T-helper 17 cell (primary cell): Measurements from ENCODE around the gene HS3ST4. TPM values are rescaled to one million over a fixed set of nuclear protein-coding genes. Genes with fewer than 3 reads are reported as not detected.
"Not testable (repeated sequence)": the region's sequence is repeated elsewhere in the genome, so short reads cannot be mapped to it uniquely, and the experiment has no call there.

Experiments
- ATAC-seq: fragments of 150-1000 bp; cut with Tn5 transposase; 2 replicates; pipeline ENCODE4 v1.10.0; 2021; ENCODE audit warnings: mild to moderate bottlenecking, moderate library complexity
- DNase-seq, 3 donors: peaks; one replicate each; pipeline versions ENCODE4 v3.0.0 to v3.0.0-alpha.2; 2020 to 2021
- H3K9me3 ChIP-seq: one replicate; pipeline ENCODE4 v1.7.0; 2013; ENCODE audit warnings: low read length, mild to moderate bottlenecking; ENCODE audit not compliant: control insufficient read depth, poor library complexity, severe bottlenecking
- H3K27ac Mint-ChIP-seq: one replicate; pipeline ENCODE4 v1.8.0; 2022; ENCODE audit warnings: mild to moderate bottlenecking, moderate library complexity, mixed read lengths
- H3K27me3 Mint-ChIP-seq: one replicate; pipeline ENCODE4 v1.8.0; 2022; ENCODE audit warnings: mixed read lengths
- H3K36me3 Mint-ChIP-seq: one replicate; pipeline ENCODE4 v1.8.0; 2022; ENCODE audit warnings: low read depth, mixed read lengths
- H3K4me1 Mint-ChIP-seq: one replicate; pipeline ENCODE4 v1.8.0; 2022; ENCODE audit warnings: mild to moderate bottlenecking, mixed read lengths
- H3K4me3 Mint-ChIP-seq: one replicate; pipeline ENCODE4 v1.8.0; 2022; ENCODE audit warnings: mild to moderate bottlenecking, moderate library complexity, mixed read lengths
- total RNA-seq, 4 donors: library from RNA in 2 of 4; stranded (reverse) in 2 of 4; gene quantifications; one replicate each; pipeline ENCODE4 v1.2.3 and lab custom pipeline; 2022 to 2026

The HS3ST4 gene
- total RNA-seq, 2 donors from 2014 or later, result not detected

DNA sequence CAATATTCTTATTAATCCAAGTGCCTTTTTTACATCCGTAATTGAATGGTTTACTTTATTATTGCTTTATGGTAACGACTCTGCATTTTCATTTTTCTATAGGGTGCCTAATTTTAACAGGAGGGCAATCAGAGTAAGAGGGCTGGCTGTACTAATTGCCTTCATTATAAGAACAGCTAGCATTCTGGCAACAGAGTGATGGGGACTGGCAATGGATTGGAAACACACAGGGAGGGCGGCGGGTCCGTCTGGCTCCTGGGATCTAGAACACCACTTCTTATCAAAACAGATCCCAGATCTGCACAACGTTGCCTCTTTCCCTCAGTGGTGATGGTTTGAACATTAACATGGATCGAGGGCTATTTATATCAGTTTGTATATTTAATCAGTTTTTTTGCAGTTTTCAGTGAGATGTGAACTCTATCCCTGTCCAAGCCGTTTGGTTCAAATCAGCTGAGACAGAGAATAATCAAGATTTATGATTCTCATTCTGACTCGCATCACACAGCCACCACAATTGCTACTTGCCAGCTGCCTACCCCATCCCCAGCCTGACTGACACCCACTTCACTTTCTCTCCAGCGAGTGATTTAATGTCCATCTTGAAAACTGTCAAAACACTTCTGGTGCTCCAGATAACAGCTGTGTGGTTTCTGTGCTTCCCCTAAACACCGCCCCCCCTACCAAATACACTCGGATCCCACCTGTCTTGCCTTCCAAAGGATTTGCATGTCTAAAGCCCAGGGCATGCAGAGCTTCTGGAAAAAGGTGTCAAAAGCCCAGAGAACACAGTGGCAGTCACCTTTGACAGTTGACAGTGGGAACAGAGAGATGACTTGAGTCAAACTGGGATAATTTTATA lies 327.9 kb downstream of the HS3ST4 start:
- Mint-ChIP-seq H3K27ac (no peak overlapping the region), H3K27me3 (peaks cover 6% of the 10 kb centered on the region), H3K4me3 (no peak overlapping the region), H3K36me3 (no peaks in the 10 kb centered on the region), H3K4me1 (no peaks in the 10 kb centered on the region)
- H3K9me3 ChIP-seq, result no peaks in the 10 kb centered on the region
- no peak for DNase-seq
- no peak for ATAC-seq

DNA sequence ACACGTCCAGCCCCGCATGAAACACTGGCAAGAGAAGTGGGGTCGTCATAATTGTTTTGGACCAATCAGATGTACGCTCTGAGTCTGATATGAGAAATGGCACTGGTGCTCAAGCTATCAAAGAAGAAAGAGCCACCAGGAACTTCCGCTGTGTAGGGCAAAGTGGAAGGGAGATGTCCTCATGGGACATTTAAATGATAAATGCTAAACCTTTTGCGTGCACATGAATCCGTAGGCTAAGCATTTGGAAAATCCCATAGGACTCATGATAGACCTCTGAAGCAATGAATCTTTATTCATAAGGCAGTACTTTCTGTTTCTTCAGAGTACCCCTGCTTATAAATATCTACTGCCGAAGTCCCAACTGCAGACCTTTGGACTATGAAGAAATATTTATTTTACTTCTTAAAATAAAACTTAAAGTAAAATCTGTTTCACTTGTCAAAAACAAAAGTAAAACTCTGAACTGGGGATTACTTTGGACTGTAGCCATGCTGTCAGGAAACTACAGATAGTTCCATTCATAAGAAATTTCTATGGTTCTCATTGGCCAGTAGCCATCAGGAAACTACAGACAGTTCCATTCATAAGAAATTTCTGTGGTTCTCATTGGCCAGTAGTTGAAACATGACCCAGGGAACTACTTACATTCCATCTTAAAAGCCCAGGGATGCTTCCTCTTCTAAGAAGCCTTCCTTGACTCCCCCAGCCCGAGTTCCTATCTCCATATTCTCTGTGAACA lies 335.1 kb downstream of the HS3ST4 start:
- Mint-ChIP-seq H3K27ac (no peak overlapping the region), H3K4me3 (no peak overlapping the region), H3K36me3 (no peaks in the 10 kb centered on the region), H3K4me1 (no peaks in the 10 kb centered on the region), H3K27me3 (no peaks in the 10 kb centered on the region)
- ATAC-seq, result no peak
- H3K9me3 ChIP-seq, result no peaks in the 10 kb centered on the region
- DNase-seq, result no peak

DNA sequence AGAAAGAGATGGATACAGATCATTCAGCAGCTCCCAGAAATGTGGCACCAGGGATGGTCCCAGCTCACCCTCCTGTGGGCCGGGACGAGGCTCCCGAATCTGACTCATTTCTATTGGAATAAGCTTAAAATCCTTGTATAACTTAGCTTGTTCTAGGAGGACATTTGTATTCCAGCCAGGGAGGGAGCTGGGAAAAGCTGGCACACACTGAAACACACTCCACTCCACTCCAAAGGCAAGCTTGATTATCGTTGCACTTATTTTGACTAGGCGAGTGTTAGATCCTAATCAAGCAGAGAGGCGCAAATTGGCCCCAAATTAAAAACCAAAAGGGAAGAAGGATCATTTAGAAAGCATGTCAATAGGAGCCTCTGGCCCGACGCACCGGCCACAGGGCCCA lies 339.5 kb downstream of the HS3ST4 start:
- H3K4me1 Mint-ChIP-seq, result no peaks in the 10 kb centered on the region
- H3K36me3 Mint-ChIP-seq, result no peaks in the 10 kb centered on the region
- no peak for DNase-seq
- no peak overlapping the region for H3K27ac Mint-ChIP-seq
- no peak for ATAC-seq
- no peak overlapping the region for H3K4me3 Mint-ChIP-seq
- H3K27me3 Mint-ChIP-seq, result no peaks in the 10 kb centered on the region
- no peaks in the 10 kb centered on the region for H3K9me3 ChIP-seq

DNA sequence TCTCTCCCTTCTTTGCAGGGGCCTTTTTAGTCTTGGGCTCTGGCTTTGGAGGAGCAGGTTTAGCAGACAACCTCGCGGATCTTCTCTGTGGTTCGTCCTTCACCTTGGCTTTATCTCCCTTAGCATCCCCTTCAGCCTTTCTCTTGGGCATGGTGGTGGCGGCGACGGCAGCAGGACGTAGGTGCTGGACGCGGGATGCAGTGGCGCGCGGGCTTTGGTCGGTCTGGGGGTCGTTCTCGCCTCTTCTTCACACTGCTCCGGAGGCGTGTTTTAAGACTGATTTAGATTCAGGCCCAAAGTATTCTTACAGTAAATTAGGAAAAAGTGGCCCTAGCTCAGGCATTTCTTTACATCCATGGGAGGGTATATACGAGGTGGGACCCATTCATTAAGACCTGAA lies 340.9 kb downstream of the HS3ST4 start:
- H3K27me3 Mint-ChIP-seq, ATAC-seq, H3K4me3 Mint-ChIP-seq, H3K27ac Mint-ChIP-seq, DNase-seq, H3K9me3 ChIP-seq, H3K36me3 Mint-ChIP-seq, H3K4me1 Mint-ChIP-seq: not testable (repeated sequence)

DNA sequence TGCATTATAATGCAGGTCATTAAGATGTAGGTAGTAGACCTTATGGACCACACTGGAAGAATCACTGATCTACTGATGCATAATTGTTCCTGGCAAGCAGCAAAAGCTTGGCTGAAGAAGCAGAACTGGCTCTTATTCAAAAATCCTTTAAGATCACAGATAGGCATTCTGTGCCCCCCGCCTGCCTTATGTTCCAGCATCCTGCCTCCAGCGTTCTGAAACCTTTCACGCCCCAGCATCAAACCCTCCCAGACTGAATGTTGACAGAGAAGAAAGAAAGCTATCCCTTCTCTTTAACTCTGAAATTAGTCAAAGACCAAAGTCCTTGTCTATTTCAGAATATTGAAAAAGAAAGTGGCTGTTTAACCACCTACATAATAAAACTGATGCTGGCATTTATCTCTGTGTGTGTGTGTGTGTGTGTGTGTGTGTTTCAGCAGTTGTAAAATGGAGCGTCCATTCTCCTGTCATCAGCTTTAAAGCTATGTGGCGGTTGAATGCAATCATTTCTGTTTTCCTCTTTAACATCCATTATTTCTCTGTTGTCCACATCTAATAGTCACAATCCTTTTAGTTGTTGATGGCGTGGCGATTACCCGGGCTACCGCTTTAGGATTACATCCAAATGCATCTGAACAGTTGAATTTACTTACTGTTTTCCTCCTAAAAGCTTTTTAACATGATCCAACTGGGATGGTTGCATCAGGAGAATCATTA lies 350.4 kb downstream of the HS3ST4 start:
- Mint-ChIP-seq H3K27me3 (no peaks in the 10 kb centered on the region), H3K36me3 (no peaks in the 10 kb centered on the region), H3K4me3 (no peak overlapping the region), H3K27ac (no peak overlapping the region), H3K4me1 (no peaks in the 10 kb centered on the region)
- no peak for ATAC-seq
- no peaks in the 10 kb centered on the region for H3K9me3 ChIP-seq
- DNase-seq, result no peak

DNA sequence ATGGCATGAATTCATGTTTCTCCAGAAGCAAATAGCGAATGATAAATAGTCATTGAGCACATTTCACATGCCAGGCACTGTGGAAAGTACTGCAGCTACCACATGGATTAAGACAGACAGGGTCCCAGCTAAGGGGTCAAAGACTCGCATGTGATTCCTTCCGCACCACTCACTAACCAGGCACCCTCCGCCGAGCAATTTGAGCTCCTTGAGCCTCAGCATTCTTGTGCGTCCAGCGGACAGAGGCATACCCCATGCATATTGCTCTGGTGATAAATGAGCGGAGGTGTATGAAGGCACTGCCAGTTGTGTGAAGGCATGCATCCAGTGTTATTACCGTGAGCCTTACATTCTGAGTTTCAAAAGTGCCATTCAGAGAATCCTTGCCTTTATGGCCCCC lies 358.7 kb downstream of the HS3ST4 start:
- Mint-ChIP-seq H3K36me3 (no peaks in the 10 kb centered on the region), H3K4me3 (no peak overlapping the region), H3K27me3 (peaks cover 13% of the 10 kb centered on the region), H3K4me1 (no peaks in the 10 kb centered on the region), H3K27ac (no peak overlapping the region)
- no peaks in the 10 kb centered on the region for H3K9me3 ChIP-seq
- ATAC-seq, result no peak
- DNase-seq, result no peak

DNA sequence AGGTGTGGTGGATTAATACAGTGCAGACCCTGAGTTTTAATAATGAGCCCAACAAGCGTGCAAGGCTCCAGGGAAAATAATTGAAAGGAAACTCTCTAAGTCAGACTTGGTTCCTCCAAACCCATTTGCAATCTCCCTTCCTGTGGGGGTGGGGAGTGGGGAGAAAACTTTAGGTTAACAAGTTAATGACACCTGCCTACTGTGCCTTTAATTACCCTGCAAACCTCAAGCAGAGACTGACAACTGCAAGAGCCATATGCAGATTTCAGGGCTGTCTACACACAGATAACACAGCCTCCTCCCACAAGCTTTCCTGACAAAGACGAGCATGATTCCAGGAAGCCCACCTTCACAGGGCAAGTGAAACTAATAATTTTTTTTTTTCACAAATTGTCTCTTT lies 359.3 kb downstream of the HS3ST4 start:
- Mint-ChIP-seq H3K27me3 (peaks cover 13% of the 10 kb centered on the region), H3K4me3 (no peak overlapping the region), H3K4me1 (no peaks in the 10 kb centered on the region), H3K36me3 (no peaks in the 10 kb centered on the region), H3K27ac (no peak overlapping the region)
- DNase-seq, result no peak
- H3K9me3 ChIP-seq, result no peaks in the 10 kb centered on the region
- no peak for ATAC-seq

DNA sequence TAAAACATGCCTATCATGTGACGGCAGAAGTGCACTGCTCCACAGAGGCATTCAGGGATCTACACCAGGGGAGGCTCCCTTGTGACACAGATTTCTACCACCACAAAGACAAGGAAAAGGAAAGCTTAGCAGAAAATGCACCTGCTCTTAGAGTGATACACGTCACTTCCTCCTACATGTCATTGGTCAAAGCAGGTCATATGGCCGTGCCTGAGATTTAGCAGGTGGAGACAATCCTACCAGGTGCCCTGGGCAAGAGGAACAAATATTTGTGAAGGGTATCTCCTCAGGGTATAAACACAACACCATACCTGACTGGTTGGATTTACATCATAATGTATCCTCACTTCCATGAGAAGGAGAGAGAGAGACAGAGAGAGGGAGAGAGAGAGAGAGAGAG lies 362.1 kb downstream of the HS3ST4 start:
- H3K27ac Mint-ChIP-seq, result no peak overlapping the region
- DNase-seq, result no peak
- no peaks in the 10 kb centered on the region for H3K4me1 Mint-ChIP-seq
- H3K4me3 Mint-ChIP-seq, result no peak overlapping the region
- H3K27me3 Mint-ChIP-seq, result peaks cover 13% of the 10 kb centered on the region
- no peak for ATAC-seq
- no peaks in the 10 kb centered on the region for H3K9me3 ChIP-seq
- H3K36me3 Mint-ChIP-seq, result no peaks in the 10 kb centered on the region

DNA sequence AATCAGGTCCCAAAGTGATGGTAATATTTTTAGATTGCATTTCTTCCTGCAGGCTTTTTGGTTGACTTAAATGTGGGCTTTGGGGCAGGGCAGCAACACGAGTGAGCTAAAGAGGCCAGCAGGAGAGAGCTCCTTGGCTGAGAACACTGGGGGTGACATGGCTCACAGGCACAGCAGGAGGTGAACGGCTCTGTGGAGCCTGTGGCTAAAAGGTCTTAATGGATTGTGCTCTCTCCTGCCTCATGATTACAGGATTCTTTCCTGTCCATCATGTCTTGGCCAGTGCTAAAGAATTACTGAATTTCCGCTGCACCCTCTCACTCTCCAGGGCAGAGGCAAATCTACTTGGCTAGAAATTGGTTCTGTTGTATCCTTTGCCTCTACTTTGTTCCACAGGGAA lies 366.6 kb downstream of the HS3ST4 start:
- ATAC-seq, result no peak
- Mint-ChIP-seq H3K4me3 (no peak overlapping the region), H3K27ac (no peak overlapping the region), H3K36me3 (no peaks in the 10 kb centered on the region), H3K27me3 (peaks cover 5% of the 10 kb centered on the region), H3K4me1 (no peaks in the 10 kb centered on the region)
- no peak for DNase-seq
- H3K9me3 ChIP-seq, result no peaks in the 10 kb centered on the region

DNA sequence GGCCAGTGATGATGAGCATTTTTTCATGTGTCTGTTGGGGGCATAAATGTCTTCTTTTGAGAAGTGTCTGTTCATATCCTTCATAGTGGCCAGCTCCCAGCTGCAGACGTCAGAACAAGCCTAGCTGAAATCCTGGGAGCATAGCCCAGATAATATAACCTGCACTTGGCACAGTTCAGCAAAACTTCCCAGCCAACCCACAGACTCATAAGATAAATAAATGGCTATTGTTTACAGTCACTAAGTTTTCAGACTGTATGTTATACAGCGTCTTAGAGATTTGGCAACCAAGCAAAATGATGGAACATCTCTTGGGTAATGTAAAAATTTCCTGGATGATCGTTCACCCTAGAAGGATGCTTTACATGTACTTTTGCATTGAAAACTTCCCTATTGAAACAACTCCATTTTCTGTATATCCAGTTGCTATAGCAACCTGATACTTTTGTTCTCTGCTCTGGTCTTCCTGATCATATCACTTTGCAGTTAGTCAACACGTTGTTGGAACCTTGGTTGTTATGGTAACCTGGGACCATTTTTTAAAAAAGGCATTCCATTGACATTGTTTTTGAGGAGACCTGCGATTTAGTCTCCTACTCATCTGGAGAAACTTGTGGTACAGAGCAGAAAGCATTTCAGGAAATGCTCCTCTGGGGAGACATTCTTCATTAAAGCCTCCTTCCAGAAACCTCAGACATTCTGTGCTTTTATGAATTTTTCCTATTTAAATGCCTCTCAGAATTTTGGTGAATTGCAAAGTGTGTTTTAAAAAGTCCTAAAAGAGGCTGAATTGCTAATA lies 378.7 kb downstream of the HS3ST4 start:
- Mint-ChIP-seq H3K4me3 (no peak overlapping the region), H3K27me3 (peaks cover 13% of the 10 kb centered on the region), H3K36me3 (no peaks in the 10 kb centered on the region), H3K4me1 (no peaks in the 10 kb centered on the region), H3K27ac (no peak overlapping the region)
- no peak for DNase-seq
- no peaks in the 10 kb centered on the region for H3K9me3 ChIP-seq
- ATAC-seq, result no peak

DNA sequence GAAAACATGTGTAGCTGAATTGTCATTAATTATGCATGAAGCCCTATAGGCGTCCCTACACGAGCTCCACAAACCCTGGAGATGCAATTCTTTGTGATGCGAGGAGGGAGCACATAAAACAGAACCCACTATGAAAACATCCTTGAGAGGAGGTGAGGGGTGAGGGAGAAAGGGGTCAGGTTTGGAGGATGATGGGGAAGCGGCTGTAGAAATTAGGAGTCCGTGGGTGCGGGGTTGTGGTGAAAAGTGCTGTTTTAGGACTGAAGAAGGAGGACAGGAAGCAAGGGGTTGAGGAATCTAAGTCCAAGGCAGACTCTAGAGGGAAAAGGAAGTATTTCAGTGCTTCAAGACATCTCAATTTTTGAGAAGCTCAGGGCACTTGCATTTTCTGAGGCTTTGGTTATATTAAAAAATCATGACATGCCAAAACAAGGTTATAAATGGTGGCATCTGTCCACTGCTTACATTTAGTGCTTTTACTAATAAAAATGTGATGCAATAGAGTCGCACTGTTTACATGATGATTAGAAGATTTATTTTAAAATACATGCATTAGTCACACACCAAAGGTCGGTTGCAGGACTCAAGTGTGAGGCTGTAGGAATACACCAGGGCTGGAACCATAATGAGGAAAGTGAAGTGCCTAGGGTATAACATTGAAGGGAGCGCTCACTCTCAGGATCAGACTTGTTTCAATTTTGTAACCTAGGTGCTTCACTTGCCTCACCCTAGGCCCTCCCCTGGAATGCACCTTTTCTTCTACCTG lies 379.5 kb downstream of the HS3ST4 start:
- DNase-seq (no peak), ATAC-seq (no peak)
- H3K4me1 Mint-ChIP-seq, result no peaks in the 10 kb centered on the region

DNA sequence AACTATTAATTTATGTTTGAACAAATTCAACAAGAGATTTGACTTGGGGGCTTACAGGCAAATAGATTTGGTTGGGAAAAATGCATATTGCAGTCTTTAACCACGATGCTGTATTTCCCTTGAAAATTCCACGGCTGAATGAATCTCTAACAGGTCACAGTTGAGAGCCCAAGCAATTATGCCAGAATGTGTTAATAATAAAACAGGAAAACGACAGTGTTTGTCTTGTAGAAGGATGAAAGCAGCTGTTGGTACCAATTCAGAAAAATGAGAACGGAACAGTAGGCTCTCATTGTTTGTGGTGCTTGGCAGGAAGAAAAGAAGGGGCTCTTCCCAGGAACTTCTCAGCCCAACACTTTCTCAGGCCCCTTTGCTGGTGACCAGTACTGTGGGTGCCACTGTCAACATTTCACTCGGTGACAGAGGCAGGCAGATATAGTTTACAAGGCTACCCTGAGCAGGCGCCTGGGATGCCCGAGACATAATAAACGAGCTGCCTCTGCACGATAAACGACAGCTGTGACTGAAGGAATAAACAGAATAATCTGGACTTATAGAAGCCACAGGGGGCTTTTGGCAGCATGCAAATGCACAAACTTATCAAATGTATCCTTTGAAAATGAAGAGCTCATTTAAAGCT lies 387.1 kb downstream of the HS3ST4 start:
- ATAC-seq (no peak), DNase-seq (no peak)
- no peaks in the 10 kb centered on the region for H3K36me3 Mint-ChIP-seq
- peaks cover 19% of the 10 kb centered on the region for H3K27me3 Mint-ChIP-seq
- no peaks in the 10 kb centered on the region for H3K9me3 ChIP-seq
- no peak overlapping the region for H3K27ac Mint-ChIP-seq
- H3K4me3 Mint-ChIP-seq, result no peak overlapping the region
- no peaks in the 10 kb centered on the region for H3K4me1 Mint-ChIP-seq

More for the DNA sequence above, 379.5 kb downstream of the HS3ST4 start:
- Mint-ChIP-seq H3K27ac (no peak overlapping the region), H3K27me3 (peaks cover 19% of the 10 kb centered on the region), H3K36me3 (no peaks in the 10 kb centered on the region), H3K4me3 (no peak overlapping the region)
- H3K9me3 ChIP-seq, result no peaks in the 10 kb centered on the region
